Glutamatergic neuron (in vitro differentiated cells): ENCODE data around the gene RHBDF2. TPM values are rescaled to one million over a fixed set of nuclear protein-coding genes. Genes with fewer than 3 reads are reported as not detected.

Experiments
- DNase-seq: peaks from one replicate; pipeline ENCODE4 v3.0.0; 2022
- H3K27ac Mint-ChIP-seq: one replicate; pipeline ENCODE4 v1.8.0; 2020; ENCODE audit warnings: mild to moderate bottlenecking, mixed read lengths, inconsistent platforms; ENCODE audit not compliant: unreplicated experiment
- H3K27me3 Mint-ChIP-seq: one replicate; pipeline ENCODE4 v1.8.0; 2020; ENCODE audit warnings: mild to moderate bottlenecking, moderate library complexity, mixed read lengths, inconsistent platforms; ENCODE audit not compliant: unreplicated experiment
- H3K36me3 Mint-ChIP-seq: one replicate; pipeline ENCODE4 v1.8.0; 2020; ENCODE audit warnings: mild to moderate bottlenecking, mixed read lengths, inconsistent platforms; ENCODE audit not compliant: unreplicated experiment
- H3K4me1 Mint-ChIP-seq: one replicate; pipeline ENCODE4 v1.8.0; 2020; ENCODE audit warnings: mild to moderate bottlenecking, low read depth, mixed read lengths, inconsistent platforms; ENCODE audit not compliant: unreplicated experiment
- H3K4me3 Mint-ChIP-seq: one replicate; pipeline ENCODE4 v1.8.0; 2020; ENCODE audit warnings: mild to moderate bottlenecking, mixed read lengths, inconsistent platforms; ENCODE audit not compliant: unreplicated experiment
- H3K9me3 Mint-ChIP-seq: one replicate; pipeline ENCODE4 v1.8.0; 2020; ENCODE audit warnings: mild to moderate bottlenecking, moderate library complexity, mixed read lengths, inconsistent platforms; ENCODE audit not compliant: unreplicated experiment
- CTCF ChIP-seq: fragments of 200-600 bp; sonication (generic); IDR thresholded peaks from one replicate; pipeline ENCODE4 v1.5.0; 2021; ENCODE audit not compliant: partially characterized antibody, unreplicated experiment
- total RNA-seq: library from RNA; stranded (reverse); fragmentation: NEBNext Ultra II Directional; extraction: Animal tissue kit (Norgen Biotek cat#: 25700); gene quantifications from one replicate; pipeline ENCODE4 v1.2.1, GENCODE V29; 2021; ENCODE audit not compliant: unreplicated experiment

RHBDF2 gene
- total RNA-seq, 1 donor from 2014 or later, result 1.9 TPM

GRCh38 chr17:76466775-76467130 lies 34.5 kb downstream of the RHBDF2 start:
- DNase-seq, result no peak
- Mint-ChIP-seq H3K4me1 (peaks cover 12% of the 10 kb centered on the region), H3K36me3 (no peaks in the 10 kb centered on the region), H3K9me3 (peaks cover 2% of the 10 kb centered on the region), H3K27ac (no peak overlapping the region), H3K27me3 (peaks cover 9% of the 10 kb centered on the region), H3K4me3 (no peak overlapping the region)
- TF ChIP-seq CTCF, result no peak

DNA sequence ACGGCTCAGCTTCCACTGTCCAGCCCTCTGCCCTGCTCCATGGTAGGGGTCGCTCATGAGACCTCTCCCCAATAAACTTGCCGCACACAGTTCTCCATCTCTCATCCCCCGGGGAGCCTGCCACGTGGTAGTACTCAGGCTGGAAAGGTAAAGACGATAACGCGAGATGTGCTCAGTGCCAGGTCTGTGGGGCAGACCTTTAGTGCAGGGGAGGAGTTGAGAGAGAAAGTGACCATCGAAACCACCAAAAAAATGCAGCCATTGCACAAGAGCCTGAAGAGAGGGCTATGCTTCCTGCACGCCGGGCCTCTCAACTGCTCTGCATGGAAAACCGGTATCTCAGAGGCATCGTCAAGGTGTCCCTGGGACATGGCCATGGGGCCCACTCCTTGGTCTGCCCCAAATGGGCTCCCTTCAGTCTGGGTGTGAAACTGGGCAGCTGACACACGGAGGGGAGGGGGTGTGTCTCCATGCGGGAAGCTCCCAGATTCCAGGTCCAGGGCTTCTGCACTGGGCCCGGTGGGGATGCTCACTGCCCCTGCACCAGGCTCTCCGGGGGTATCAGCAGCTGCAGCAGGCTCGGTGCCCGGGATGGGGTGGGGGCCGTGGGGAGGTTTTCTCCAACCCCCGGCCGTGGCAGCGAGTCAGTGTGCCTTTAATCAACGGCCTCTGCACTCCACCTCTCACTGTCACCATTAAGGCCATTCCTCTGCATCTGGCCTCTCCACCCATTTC lies 38.5 kb downstream of the RHBDF2 start:
- no peak for DNase-seq
- peaks cover 13% of the 10 kb centered on the region for H3K4me1 Mint-ChIP-seq
- no peak overlapping the region for H3K4me3 Mint-ChIP-seq

DNA sequence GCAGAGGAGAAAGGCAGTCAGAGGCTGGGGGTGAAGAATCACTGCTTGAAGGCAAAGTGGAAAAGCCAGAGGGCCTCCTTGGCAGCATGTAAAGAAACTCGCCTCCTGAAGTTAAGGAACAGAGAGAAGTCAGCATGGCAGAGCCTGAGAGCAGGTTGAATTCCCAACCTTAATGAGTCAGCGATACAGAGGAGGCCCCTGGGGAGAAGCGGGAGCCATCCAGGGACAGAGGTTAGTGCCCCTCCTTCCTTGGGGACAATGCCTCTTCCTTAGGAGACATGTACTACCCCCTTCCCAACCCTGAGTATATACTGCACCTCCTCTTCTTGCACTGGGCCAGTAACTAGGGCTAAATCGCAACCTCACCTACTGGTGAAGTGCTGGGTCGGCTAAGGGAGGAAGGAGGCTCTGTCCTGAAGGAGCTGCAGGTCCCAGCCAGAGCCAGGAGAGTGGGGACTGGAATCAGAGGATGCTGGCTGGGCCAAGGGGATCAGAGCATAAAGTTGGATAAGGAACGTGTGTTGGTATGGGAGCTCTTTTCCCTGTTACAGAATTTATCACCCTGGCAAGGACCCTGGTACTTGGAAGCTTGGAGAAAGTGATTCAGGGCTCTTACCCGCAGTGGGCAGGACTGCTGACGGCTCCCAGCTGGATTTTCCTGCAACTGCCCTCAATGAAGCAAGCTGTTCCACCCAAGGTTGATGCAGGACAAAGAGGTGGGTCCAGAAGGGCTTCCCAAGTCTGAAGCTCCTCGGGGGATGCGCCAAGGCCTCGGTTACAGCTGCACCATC lies 39.3 kb downstream of the RHBDF2 start:
- peaks cover 5% of the 10 kb centered on the region for H3K9me3 Mint-ChIP-seq
- no peaks in the 10 kb centered on the region for H3K36me3 Mint-ChIP-seq
- H3K4me3 Mint-ChIP-seq, result no peak overlapping the region
- no peak for DNase-seq
- H3K27me3 Mint-ChIP-seq, result peaks cover 7% of the 10 kb centered on the region
- H3K27ac Mint-ChIP-seq, result peak overlapping the region; percentile 24
- H3K4me1 Mint-ChIP-seq, result peaks cover 13% of the 10 kb centered on the region
- no peak for TF ChIP-seq CTCF

More for the DNA sequence above, 38.5 kb downstream of the RHBDF2 start:
- Mint-ChIP-seq H3K27me3 (peaks cover 7% of the 10 kb centered on the region), H3K27ac (no peak overlapping the region), H3K9me3 (peaks cover 5% of the 10 kb centered on the region), H3K36me3 (no peaks in the 10 kb centered on the region)
- no peak for TF ChIP-seq CTCF

GRCh38 chr17:76459674-76460073 lies 41.5 kb downstream of the RHBDF2 start:
- peaks cover 7% of the 10 kb centered on the region for H3K27me3 Mint-ChIP-seq
- no peak for TF ChIP-seq CTCF
- peaks cover 6% of the 10 kb centered on the region for H3K4me1 Mint-ChIP-seq
- no peaks in the 10 kb centered on the region for H3K36me3 Mint-ChIP-seq
- H3K27ac Mint-ChIP-seq, result no peak overlapping the region
- no peak for DNase-seq
- peaks cover 5% of the 10 kb centered on the region for H3K9me3 Mint-ChIP-seq
- H3K4me3 Mint-ChIP-seq, result no peak overlapping the region
